ENCODE data around the gene MAP6D1. TPM values are rescaled to one million over a fixed set of nuclear protein-coding genes. Genes with fewer than 3 reads are reported as not detected.

Gene MAP6D1
- total RNA-seq, 4 donors from 2014 or later: 0.35 to 4.9 (median 2.4) TPM

DNA sequence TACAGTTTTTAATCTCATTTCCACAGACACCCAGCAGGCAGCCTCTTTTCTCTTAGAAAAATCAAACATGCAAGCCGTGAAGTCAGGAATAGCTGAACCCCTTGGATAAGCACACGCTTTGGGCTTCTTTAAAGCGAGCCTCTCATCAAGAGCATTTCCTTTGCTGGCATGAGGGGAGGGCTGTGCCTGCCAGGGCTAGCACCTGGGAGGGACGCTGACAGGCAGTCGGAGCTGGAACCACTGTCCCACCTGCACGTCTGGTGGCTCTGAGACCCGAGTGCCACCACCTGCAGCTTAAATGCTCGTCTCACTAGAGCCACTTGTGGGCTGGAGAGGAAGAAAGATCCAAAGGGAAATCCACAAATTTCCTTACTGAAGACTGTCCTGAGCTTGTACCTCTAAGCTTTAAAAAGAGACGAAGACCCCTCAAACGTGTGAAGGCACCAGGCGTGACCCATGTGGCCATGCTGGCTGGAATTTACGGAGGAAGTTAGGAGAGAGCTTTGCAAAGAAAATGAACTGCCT is 9.4 kb downstream of the MAP6D1 start:
- Histone ChIP-seq H3K27me3 (no peaks in the 10 kb centered on the region), H3K36me3 (peaks cover 0 to 38% of the 10 kb centered on the region in 2 donors), H3K9me3 (no peaks in the 10 kb centered on the region), H3K27ac (no peak overlapping the region), H3K4me1 (no peaks in the 10 kb centered on the region), H3K4me3 (no peak overlapping the region)
- TF ChIP-seq EP300 (IDR thresholded peaks at IDR 0.05): no peak
- no peak for TF ChIP-seq POLR2A (IDR thresholded peaks at IDR 0.05)
- TF ChIP-seq, protein P1, sequence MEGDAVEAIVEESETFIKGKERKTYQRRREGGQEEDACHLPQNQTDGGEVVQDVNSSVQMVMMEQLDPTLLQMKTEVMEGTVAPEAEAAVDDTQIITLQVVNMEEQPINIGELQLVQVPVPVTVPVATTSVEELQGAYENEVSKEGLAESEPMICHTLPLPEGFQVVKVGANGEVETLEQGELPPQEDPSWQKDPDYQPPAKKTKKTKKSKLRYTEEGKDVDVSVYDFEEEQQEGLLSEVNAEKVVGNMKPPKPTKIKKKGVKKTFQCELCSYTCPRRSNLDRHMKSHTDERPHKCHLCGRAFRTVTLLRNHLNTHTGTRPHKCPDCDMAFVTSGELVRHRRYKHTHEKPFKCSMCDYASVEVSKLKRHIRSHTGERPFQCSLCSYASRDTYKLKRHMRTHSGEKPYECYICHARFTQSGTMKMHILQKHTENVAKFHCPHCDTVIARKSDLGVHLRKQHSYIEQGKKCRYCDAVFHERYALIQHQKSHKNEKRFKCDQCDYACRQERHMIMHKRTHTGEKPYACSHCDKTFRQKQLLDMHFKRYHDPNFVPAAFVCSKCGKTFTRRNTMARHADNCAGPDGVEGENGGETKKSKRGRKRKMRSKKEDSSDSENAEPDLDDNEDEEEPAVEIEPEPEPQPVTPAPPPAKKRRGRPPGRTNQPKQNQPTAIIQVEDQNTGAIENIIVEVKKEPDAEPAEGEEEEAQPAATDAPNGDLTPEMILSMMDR (IDR thresholded peaks at IDR 0.05): no peak
- TF ChIP-seq POLR2AphosphoS5 (IDR thresholded peaks at IDR 0.05): no peak
- WGBS, 2 donors (ENCODE audit: low coverage in 1 of 2): 70 to 89% methylated on average over 3 to 12 of the region's 12 CpGs
- ATAC-seq: no peak

GRCh38 chr3:183815563-183815940 is 9.8 kb downstream of the MAP6D1 start:
- no peak for ATAC-seq
- no peaks in the 10 kb centered on the region for H3K4me1 ChIP-seq
- WGBS, 2 donors (ENCODE audit: low coverage in 1 of 2): 80 to 93% methylated on average over 5 to 9 of the region's 9 CpGs
- H3K36me3 ChIP-seq: peaks cover 0 to 42% of the 10 kb centered on the region in 2 donors
- no peak overlapping the region for H3K4me3 ChIP-seq
- H3K27ac ChIP-seq: no peak overlapping the region
- H3K9me3 ChIP-seq: no peaks in the 10 kb centered on the region
- TF ChIP-seq, protein P1 (IDR thresholded peaks at IDR 0.05): no peak
- no peak for TF ChIP-seq POLR2A (IDR thresholded peaks at IDR 0.05)
- TF ChIP-seq EP300 (IDR thresholded peaks at IDR 0.05): no peak
- no peak for TF ChIP-seq POLR2AphosphoS5 (IDR thresholded peaks at IDR 0.05)
- no peaks in the 10 kb centered on the region for H3K27me3 ChIP-seq

DNA sequence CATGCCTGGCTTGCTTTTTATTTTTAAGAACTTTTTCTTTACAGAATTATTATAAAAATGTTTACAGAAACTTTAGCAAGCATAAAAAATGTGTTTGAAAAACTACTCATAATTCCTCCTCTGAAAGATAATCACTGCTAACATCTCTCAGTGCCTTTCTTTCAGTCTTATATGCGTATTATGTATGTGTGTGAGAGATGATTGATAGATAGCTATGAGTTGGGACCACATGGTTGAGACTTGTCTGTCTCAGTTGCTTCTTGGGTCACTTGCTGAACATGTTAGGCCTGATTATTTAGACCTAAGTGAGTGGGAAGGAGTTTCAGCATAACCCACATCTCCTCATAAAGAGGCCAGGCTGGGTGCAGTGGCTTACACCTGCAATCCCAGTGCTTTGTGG is 11.1 kb downstream of the MAP6D1 start:
- Histone ChIP-seq H3K4me1 (no peaks in the 10 kb centered on the region), H3K27ac (no peak overlapping the region), H3K9me3 (no peaks in the 10 kb centered on the region), H3K27me3 (no peaks in the 10 kb centered on the region), H3K4me3 (no peak overlapping the region), H3K36me3 (peaks cover 0 to 55% of the 10 kb centered on the region in 2 donors)
- TF ChIP-seq EP300 (IDR thresholded peaks at IDR 0.05) (no peak), POLR2A (IDR thresholded peaks at IDR 0.05) (no peak), POLR2AphosphoS5 (IDR thresholded peaks at IDR 0.05) (no peak)
- TF ChIP-seq, protein P1 (IDR thresholded peaks at IDR 0.05): no peak
- 88 to 100% methylated on average over 1 of the region's 1 CpG for WGBS, 2 donors (ENCODE audit: low coverage in 1 of 2)
- no peak for ATAC-seq

GRCh38 chr3:183812761-183813445 is 12.5 kb downstream of the MAP6D1 start:
- Histone ChIP-seq H3K36me3 (peaks cover 0 to 64% of the 10 kb centered on the region in 2 donors), H3K27ac (no peak overlapping the region), H3K4me1 (no peaks in the 10 kb centered on the region), H3K27me3 (no peaks in the 10 kb centered on the region), H3K9me3 (no peaks in the 10 kb centered on the region), H3K4me3 (no peak overlapping the region)
- ATAC-seq: no peak
- TF ChIP-seq, protein P1 (IDR thresholded peaks at IDR 0.05): no peak
- TF ChIP-seq POLR2AphosphoS5 (IDR thresholded peaks at IDR 0.05): no peak
- TF ChIP-seq EP300 (IDR thresholded peaks at IDR 0.05): no peak
- TF ChIP-seq POLR2A (IDR thresholded peaks at IDR 0.05): no peak
- WGBS, 2 donors (ENCODE audit: low coverage in 1 of 2): 45 to 63% methylated on average over 5 to 8 of the region's 8 CpGs

- ATAC-seq: no peak
- Histone ChIP-seq H3K27me3 (no peaks in the 10 kb centered on the region), H3K9me3 (no peaks in the 10 kb centered on the region), H3K4me3 (no peak overlapping the region), H3K27ac (no peak overlapping the region), H3K4me1 (no peaks in the 10 kb centered on the region), H3K36me3 (peaks cover 0 to 67% of the 10 kb centered on the region in 2 donors)
- TF ChIP-seq, protein P1 (IDR thresholded peaks at IDR 0.05): no peak
- no peak for TF ChIP-seq POLR2A (IDR thresholded peaks at IDR 0.05)
- TF ChIP-seq EP300 (IDR thresholded peaks at IDR 0.05): no peak
- TF ChIP-seq POLR2AphosphoS5 (IDR thresholded peaks at IDR 0.05): no peak
- WGBS, 2 donors (ENCODE audit: low coverage in 1 of 2): 81% methylated on average over 6 of the region's 11 CpGs; no CpG with 5 or more reads in 1 of the 2 donors
Measured at GRCh38 chr3:183811638-183812037, 13.7 kb downstream of the MAP6D1 start.
